ENCODE data around the gene ASAH2B.
"Not testable (repeated sequence)": the region's sequence is repeated elsewhere in the genome, so short reads cannot be mapped to it uniquely, and the experiment has no call there.

DNA sequence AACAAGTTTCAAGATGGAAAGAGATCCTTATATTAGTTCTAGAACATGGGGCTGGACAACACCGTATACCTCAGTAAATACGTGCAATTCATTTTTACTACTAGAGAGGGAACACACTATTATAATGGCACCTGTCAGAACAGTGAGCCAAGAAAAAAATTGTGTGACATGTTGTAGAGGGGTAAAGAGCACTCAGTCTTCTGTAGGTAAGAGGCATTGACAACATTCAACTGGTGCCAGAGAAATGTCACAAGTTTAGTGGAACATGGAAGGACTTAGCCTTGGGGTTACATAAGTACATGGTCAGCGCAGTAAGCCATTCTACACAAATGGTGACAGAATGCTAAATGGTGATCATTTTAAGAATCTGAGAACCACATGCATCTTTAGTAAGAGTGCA, 32.3 kb downstream of the ASAH2B start:
- TF ChIP-seq, protein P1, sequence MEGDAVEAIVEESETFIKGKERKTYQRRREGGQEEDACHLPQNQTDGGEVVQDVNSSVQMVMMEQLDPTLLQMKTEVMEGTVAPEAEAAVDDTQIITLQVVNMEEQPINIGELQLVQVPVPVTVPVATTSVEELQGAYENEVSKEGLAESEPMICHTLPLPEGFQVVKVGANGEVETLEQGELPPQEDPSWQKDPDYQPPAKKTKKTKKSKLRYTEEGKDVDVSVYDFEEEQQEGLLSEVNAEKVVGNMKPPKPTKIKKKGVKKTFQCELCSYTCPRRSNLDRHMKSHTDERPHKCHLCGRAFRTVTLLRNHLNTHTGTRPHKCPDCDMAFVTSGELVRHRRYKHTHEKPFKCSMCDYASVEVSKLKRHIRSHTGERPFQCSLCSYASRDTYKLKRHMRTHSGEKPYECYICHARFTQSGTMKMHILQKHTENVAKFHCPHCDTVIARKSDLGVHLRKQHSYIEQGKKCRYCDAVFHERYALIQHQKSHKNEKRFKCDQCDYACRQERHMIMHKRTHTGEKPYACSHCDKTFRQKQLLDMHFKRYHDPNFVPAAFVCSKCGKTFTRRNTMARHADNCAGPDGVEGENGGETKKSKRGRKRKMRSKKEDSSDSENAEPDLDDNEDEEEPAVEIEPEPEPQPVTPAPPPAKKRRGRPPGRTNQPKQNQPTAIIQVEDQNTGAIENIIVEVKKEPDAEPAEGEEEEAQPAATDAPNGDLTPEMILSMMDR (IDR thresholded peaks at IDR 0.05) = not testable (repeated sequence)
- not testable (repeated sequence) for TF ChIP-seq ZFX (IDR thresholded peaks at IDR 0.05; ENCODE audit: borderline replicate concordance)
